ENCODE results near the gene COL6A1. TPM values are rescaled to one million over a fixed set of nuclear protein-coding genes. Genes with fewer than 3 reads are reported as not detected.

Gene COL6A1
- total and polyA plus RNA-seq, 2 experiments from 2014 or later, result 245 to 605 TPM

DNA sequence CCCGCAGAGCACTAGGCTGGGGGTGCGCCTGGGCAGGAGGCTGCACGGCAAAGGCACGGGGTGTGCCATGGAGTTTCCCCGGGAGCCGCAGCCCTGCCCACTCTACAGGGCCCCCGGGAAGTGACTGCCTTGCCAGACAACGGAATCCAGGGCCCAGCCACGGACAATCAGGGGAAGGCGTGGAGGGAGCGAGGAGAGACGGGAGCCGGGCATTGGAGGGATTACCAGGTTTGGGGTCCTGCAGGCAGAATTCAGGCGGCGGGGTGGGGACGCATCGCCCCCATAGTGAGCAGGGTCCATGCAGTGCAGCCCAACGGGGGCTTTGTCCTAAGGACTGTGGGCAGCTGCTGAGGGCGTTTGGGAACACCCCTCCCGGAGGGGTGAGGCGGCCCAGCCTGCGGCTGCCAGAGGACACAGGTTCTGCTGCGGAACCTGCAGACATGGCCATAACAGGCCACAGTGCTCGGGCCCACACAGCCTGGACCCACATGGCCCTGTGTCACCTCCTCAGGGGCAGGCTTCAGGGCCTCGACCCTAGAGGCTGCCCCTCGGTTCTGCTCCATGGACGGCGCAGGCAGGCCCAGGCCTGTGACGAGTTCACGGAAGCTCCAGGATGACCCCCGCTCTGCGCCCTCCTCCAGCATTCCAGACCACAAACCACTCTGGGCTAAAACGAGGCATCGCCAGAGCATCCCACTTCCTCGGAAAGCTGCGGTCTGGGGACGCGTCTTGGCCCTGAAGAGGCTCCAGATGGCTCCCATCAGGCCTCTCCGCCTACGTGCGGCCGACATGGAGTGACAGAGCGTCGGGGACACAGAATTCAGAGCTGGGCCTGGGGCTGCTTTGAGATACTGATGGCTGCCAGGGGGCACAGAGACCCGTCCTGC, 54.5 kb downstream of the COL6A1 start:
- Histone ChIP-seq H3K4me3 (no peak overlapping the region), H3K36me3 (no peaks in the 10 kb centered on the region), H3K27me3 (no peaks in the 10 kb centered on the region), H3K4me1 (ENCODE audit: low read depth) (no peaks in the 10 kb centered on the region), H3K27ac (no peak overlapping the region), H3K9me3 (ENCODE audit: low read depth) (no peaks in the 10 kb centered on the region)
- peak in 1 of 2 donors; percentile 97 for DNase-seq (ENCODE audit: low read depth in 1 of 2, low spot score in 1 of 2)
- TF ChIP-seq, protein P1, sequence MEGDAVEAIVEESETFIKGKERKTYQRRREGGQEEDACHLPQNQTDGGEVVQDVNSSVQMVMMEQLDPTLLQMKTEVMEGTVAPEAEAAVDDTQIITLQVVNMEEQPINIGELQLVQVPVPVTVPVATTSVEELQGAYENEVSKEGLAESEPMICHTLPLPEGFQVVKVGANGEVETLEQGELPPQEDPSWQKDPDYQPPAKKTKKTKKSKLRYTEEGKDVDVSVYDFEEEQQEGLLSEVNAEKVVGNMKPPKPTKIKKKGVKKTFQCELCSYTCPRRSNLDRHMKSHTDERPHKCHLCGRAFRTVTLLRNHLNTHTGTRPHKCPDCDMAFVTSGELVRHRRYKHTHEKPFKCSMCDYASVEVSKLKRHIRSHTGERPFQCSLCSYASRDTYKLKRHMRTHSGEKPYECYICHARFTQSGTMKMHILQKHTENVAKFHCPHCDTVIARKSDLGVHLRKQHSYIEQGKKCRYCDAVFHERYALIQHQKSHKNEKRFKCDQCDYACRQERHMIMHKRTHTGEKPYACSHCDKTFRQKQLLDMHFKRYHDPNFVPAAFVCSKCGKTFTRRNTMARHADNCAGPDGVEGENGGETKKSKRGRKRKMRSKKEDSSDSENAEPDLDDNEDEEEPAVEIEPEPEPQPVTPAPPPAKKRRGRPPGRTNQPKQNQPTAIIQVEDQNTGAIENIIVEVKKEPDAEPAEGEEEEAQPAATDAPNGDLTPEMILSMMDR (IDR thresholded peaks at IDR 0.05; ENCODE audit: low read depth, low read length), result no peak

DNA sequence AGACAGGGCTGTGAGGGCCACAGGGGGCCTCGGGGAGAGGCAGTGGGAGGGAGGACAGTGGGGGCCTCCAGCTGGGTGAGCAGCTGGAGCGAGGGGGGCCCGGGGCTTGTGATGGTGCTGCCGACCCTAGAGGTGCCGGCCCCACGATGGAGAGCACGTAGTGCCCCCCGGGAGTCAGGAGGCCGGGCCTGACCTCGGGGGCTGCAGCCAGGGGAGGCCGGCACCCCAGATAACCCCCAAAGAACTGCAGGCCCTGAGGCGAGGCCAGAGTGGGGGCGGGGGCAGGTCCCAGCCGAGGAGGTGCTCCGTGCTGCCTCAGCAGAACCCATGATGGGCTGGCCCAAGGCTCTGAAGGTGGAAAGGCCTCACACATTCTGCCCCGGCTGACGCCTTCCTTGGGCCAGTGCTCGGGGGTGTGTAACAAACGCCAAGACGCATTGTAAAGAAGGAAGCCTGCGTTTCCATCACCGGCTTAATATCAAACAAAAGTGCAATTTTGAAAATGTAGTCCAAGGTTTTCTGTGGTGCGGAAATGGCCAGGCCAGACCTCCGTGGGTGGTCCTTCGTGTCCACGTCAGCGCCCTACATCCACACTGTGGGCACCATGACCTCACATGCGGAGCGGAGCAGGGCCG, 55.2 kb downstream of the COL6A1 start:
- peak in 1 of 2 donors; percentile 47 for DNase-seq (ENCODE audit: low read depth in 1 of 2, low spot score in 1 of 2)
- H3K27me3 ChIP-seq, result no peaks in the 10 kb centered on the region
- no peak overlapping the region for H3K4me3 ChIP-seq
- H3K27ac ChIP-seq, result no peak overlapping the region
- no peaks in the 10 kb centered on the region for H3K9me3 ChIP-seq (ENCODE audit: low read depth)
- H3K36me3 ChIP-seq, result no peaks in the 10 kb centered on the region
- TF ChIP-seq, protein P1 (IDR thresholded peaks at IDR 0.05; ENCODE audit: low read depth, low read length), result no peak
- H3K4me1 ChIP-seq (ENCODE audit: low read depth), result no peaks in the 10 kb centered on the region

DNA sequence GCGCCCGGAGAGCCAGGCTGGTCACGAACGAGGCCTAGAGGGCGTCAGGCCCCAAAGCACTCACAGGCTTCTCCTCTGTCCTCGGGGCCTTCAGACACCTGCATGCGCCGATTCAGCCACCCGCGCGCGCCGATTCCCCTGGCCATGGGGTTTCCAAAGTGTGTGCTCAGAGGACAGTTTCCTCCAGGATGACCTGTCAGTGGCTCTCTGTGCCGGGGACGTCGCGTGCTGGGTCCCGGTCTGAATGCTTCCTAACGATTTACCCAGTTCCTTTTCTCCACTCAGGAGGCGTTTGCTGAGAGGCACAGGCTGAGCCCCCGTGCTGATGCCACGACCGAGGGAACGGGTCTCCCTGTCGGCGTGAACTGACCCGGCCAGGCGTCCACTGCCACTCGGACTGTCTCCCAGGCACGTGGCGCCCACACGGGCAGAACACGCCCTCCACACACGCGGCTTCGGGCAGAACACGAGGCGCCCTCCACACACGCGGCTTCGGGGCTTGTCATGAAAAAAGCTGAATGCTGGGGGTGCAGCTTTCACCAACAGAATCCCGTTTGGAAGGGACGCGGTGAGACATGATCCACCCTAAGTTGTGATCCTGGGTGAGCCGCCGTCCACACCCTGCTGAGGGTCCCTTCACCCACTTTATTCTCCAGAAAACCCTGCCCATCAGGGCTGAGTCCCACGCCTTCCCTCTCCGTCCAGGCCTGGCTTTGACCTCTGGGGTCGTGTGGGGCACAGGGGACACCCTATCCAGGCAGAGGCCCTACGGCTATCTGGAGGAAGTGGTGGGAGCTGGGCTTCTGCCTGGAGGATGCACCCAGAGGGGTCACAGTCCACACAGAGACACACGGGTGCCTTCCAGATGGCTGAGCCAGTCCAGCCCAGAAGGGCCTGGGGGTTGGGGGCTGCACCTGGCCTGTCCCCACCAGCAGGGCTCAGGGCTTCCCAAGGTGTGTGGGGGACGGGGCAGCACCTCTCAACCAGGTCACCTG, 56.1 kb downstream of the COL6A1 start:
- DNase-seq (ENCODE audit: low read depth in 1 of 2, low spot score in 1 of 2), result no peak
- TF ChIP-seq, protein P1 (IDR thresholded peaks at IDR 0.05; ENCODE audit: low read depth, low read length), result no peak

DNA sequence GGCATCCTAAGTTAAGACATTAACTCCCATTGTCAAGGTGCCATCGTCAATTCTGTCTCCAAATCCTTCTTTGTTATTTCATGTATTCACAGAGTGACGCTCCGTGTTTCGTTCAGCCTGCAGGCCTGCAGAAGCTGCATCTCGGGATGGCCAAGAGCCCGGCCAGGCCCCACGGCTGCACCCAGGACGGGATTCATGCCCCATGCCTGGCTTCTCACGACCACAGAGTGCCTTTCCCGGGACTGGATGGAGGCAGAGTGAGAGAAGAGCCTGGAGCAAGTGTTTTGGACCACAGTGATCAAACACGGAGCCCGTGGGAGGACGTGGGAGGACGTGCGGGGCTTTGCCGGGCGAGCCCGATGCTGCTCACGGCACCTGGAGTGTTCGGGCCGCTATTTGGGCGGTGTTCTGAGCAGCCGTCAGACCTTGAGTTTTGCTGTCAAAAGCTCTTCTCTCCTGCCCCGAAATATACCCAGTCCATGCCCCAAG, 56.8 kb downstream of the COL6A1 start:
- Histone ChIP-seq H3K27me3 (no peaks in the 10 kb centered on the region), H3K9me3 (ENCODE audit: low read depth) (no peaks in the 10 kb centered on the region), H3K4me3 (no peak overlapping the region), H3K27ac (no peak overlapping the region), H3K4me1 (ENCODE audit: low read depth) (no peaks in the 10 kb centered on the region), H3K36me3 (no peaks in the 10 kb centered on the region)
- TF ChIP-seq, protein P1 (IDR thresholded peaks at IDR 0.05; ENCODE audit: low read depth, low read length), result no peak
- no peak for DNase-seq (ENCODE audit: low read depth in 1 of 2, low spot score in 1 of 2)

More for the DNA sequence above, 56.1 kb downstream of the COL6A1 start:
- H3K27me3 ChIP-seq, result no peaks in the 10 kb centered on the region
- H3K27ac ChIP-seq, result no peak overlapping the region
- no peaks in the 10 kb centered on the region for H3K4me1 ChIP-seq (ENCODE audit: low read depth)
- H3K36me3 ChIP-seq, result no peaks in the 10 kb centered on the region
- no peak overlapping the region for H3K4me3 ChIP-seq
- H3K9me3 ChIP-seq (ENCODE audit: low read depth), result no peaks in the 10 kb centered on the region

DNA sequence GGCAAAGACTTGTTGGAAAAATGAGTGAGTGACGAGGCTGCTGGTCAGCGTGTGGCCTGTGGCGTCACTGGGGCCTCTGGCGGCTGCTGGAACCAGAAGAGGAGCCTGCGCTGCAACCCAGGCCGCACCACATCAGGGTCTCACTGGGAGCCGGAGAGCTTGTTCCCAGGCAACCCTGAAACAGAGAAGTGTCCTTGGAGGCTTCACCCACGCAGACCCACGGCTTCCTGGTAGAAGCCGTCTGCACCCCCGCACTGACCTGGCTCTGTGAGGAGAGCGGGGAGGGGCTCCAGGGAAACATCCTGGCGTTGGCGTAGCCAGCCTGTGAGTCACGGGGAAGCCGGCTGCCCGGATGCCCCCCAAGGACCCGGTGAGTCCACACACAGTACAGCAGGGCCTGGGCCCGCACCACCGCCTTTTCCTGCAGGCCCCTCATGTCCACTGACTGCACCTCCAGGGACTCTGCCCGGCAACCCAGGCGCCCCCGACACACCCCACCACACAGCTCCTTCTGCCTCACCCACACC, 57.4 kb downstream of the COL6A1 start:
- Histone ChIP-seq H3K27me3 (no peaks in the 10 kb centered on the region), H3K27ac (no peak overlapping the region), H3K4me3 (no peak overlapping the region), H3K4me1 (ENCODE audit: low read depth) (no peaks in the 10 kb centered on the region), H3K36me3 (no peaks in the 10 kb centered on the region), H3K9me3 (ENCODE audit: low read depth) (no peaks in the 10 kb centered on the region)
- TF ChIP-seq, protein P1 (IDR thresholded peaks at IDR 0.05; ENCODE audit: low read depth, low read length), result no peak
- peak in 1 of 2 donors; percentile 97 for DNase-seq (ENCODE audit: low read depth in 1 of 2, low spot score in 1 of 2)

Data from cardiac muscle cell (in vitro differentiated cells and primary cell).